22Rv1 (cell line): ENCODE data around the gene KRTAP10-11.

ENCODE experiments used
- ZFX ChIP-seq: fragments of 450-650 bp; IDR thresholded peaks from 2 replicates; pipeline ENCODE4 v1.6.1; 2017; ENCODE audit warnings: antibody characterized with exemption, borderline replicate concordance
- TF ChIP-seq, protein P1 (sequence below): fragments of 450-650 bp; IDR thresholded peaks from 2 replicates; pipeline ENCODE4 v1.5.1; 2017; ENCODE audit warnings: mild to moderate bottlenecking

DNA sequence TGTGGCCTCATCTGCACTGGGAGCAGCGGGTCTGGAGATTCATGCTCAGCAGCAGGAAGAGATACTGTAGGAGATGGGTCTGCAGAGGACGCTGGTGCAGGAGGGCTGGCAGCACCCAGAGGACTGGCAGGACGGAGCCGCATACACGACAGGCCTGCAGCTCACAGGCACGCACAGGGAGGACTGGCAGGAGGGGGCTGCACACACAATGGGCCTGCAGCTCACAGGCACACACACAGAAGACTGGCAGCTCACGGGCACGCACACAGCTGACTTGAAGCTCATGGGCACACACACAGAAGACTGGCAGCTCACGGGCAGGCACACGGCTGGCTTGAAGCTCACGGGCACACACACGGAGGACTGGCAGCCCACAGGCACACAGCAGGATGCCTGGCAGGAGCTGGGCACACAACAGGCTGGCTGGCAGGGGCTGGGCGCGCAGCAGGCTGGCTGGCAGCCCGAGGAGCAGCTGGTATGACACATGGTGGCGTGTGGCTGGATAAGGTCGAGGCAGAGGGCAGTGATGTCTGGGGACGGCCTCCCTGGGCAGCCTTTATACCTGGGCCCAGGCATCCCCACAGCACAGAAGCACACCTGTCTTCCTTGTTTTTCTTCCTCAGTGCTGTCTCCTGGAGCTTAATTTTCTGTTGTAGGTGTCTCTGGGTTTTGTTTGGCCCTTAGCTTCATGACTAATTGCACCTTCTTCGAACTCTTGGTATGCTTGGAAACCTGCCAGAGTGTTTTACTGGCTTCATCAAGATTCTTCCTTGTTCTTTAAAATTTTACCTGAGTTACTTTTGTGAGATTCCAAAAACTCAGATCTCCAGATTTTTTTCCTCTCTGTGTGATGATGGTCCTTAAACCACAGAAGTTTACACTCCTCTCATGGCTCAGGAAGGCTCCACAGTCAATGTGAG is 20.4 kb downstream of the KRTAP10-11 start, which contains the start of gene KRTAP12-2:
- TF ChIP-seq, protein P1, sequence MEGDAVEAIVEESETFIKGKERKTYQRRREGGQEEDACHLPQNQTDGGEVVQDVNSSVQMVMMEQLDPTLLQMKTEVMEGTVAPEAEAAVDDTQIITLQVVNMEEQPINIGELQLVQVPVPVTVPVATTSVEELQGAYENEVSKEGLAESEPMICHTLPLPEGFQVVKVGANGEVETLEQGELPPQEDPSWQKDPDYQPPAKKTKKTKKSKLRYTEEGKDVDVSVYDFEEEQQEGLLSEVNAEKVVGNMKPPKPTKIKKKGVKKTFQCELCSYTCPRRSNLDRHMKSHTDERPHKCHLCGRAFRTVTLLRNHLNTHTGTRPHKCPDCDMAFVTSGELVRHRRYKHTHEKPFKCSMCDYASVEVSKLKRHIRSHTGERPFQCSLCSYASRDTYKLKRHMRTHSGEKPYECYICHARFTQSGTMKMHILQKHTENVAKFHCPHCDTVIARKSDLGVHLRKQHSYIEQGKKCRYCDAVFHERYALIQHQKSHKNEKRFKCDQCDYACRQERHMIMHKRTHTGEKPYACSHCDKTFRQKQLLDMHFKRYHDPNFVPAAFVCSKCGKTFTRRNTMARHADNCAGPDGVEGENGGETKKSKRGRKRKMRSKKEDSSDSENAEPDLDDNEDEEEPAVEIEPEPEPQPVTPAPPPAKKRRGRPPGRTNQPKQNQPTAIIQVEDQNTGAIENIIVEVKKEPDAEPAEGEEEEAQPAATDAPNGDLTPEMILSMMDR, result no peak
- no peak for TF ChIP-seq ZFX
